NOMO-1 (cell line): ENCODE measurements around the gene GID8.

ENCODE experiments used
- DNase-seq, 2 experiments: peaks; one replicate each; lab custom pipeline; 2025; ENCODE audit not compliant: unreplicated experiment in 2 of 2; lab: John Stamatoyannopoulos, UW

Gene GID8

GRCh38 chr20:62968378-62969178 lies 30.6 kb downstream of the GID8 start:
- no peak for DNase-seq

GRCh38 chr20:62969179-62969760 lies 31.3 kb downstream of the GID8 start:
- no peak for DNase-seq

GRCh38 chr20:62969939-62970306 lies 32.0 kb downstream of the GID8 start:
- DNase-seq: no peak

GRCh38 chr20:62970307-62971210 lies 32.6 kb downstream of the GID8 start:
- DNase-seq: no peak

- no peak for DNase-seq
Measured at GRCh38 chr20:62971211-62971949, 33.4 kb downstream of the GID8 start.

GRCh38 chr20:62971950-62972844 lies 34.2 kb downstream of the GID8 start:
- DNase-seq: peak; percentile 73 to 85

- no peak for DNase-seq
Measured at GRCh38 chr20:62972845-62973745, 35.1 kb downstream of the GID8 start.

GRCh38 chr20:62975251-62975760 lies 37.4 kb downstream of the GID8 start:
- DNase-seq: no peak

GRCh38 chr20:62975812-62976508 lies 38.0 kb downstream of the GID8 start:
- no peak for DNase-seq

- no peak for DNase-seq
Measured at GRCh38 chr20:62976886-62977285, 38.9 kb downstream of the GID8 start.

GRCh38 chr20:62977613-62978560 lies 39.9 kb downstream of the GID8 start:
- peak in 1 of 2 experiments; percentile 10 for DNase-seq

- DNase-seq: peak; percentile 29 to 36
Measured at GRCh38 chr20:62978561-62978943, 40.6 kb downstream of the GID8 start.

GRCh38 chr20:62979310-62979709 lies 41.4 kb downstream of the GID8 start:
- DNase-seq: no peak

GRCh38 chr20:62979876-62980373 lies 42.0 kb downstream of the GID8 start:
- no peak for DNase-seq

GRCh38 chr20:62980380-62980960 lies 42.5 kb downstream of the GID8 start:
- no peak for DNase-seq

- peak; percentile 9 to 32 for DNase-seq
Measured at GRCh38 chr20:62980970-62981369, 43.0 kb downstream of the GID8 start.
